SU-DHL-6 (cell line): Measurements from ENCODE around the gene CAPRIN2.

Experiments used
- H2AFZ ChIP-seq: fragments of 200-600 bp; sonication (generic); 2 replicates; pipeline ENCODE4 v1.6.1; 2014; ENCODE audit warnings: low read depth, mild to moderate bottlenecking, moderate library complexity, mixed read lengths, antibody characterized with exemption, low read length; ENCODE audit not compliant: severe bottlenecking
- H3F3A ChIP-seq: fragments of 200-600 bp; shearing (Covaris generic); 2 replicates; pipeline ENCODE4 v1.6.0; 2016; ENCODE audit warnings: antibody characterized with exemption, mild to moderate bottlenecking; ENCODE audit not compliant: insufficient read depth
- H3K27ac ChIP-seq: fragments of 200-600 bp; sonication (generic); 2 replicates; pipeline ENCODE4 v1.5.1; 2016; ENCODE audit warnings: low read depth, mild to moderate bottlenecking, low read length, moderate library complexity, mixed read lengths
- H3K27me3 ChIP-seq: fragments of 200-600 bp; sonication (generic), shearing (Covaris generic); 2 replicates; pipeline ENCODE4 v1.6.0; 2014; ENCODE audit warnings: mild to moderate bottlenecking, low read length
- H3K36me3 ChIP-seq: fragments of 200-600 bp; sonication (generic); 2 replicates; pipeline ENCODE4 v1.6.1; 2014; ENCODE audit warnings: mild to moderate bottlenecking, low read length, mixed read lengths
- H3K4me2 ChIP-seq: fragments of 300-600, 200-600 bp; shearing (Covaris generic), sonication (generic); 2 replicates; pipeline ENCODE4 v1.6.0; 2014; ENCODE audit warnings: low read length, low read depth, mild to moderate bottlenecking; ENCODE audit not compliant: poor library complexity, severe bottlenecking
- H3K4me3 ChIP-seq: fragments of 200-600 bp; sonication (generic); 2 replicates; pipeline ENCODE4 v1.5.1; 2014; ENCODE audit warnings: antibody characterized with exemption, low read length, mild to moderate bottlenecking, mixed read lengths; ENCODE audit not compliant: insufficient read depth, poor library complexity, severe bottlenecking
- H3K79me2 ChIP-seq: fragments of 200-600 bp; sonication (generic); 2 replicates; pipeline ENCODE4 v1.6.1; 2014; ENCODE audit warnings: mild to moderate bottlenecking, low read length, moderate library complexity; ENCODE audit not compliant: insufficient read depth
- H3K9ac ChIP-seq: fragments of 200-600 bp; sonication (generic); 2 replicates; pipeline ENCODE4 v1.7.0; 2014; ENCODE audit warnings: mild to moderate bottlenecking, low read length
- H3K9me2 ChIP-seq: fragments of 200-600 bp; sonication (generic); replicated peaks from 2 replicates; pipeline ENCODE4 v1.6.1; 2014; ENCODE audit warnings: low read length; ENCODE audit not compliant: insufficient read depth
- H3K9me3 ChIP-seq: fragments of 200-600 bp; sonication (generic); 2 replicates; pipeline ENCODE4 v1.6.1; 2014; ENCODE audit warnings: low read length, mixed read lengths; ENCODE audit not compliant: insufficient read depth
- H4K20me1 ChIP-seq: fragments of 200-600 bp; sonication (generic); 2 replicates; pipeline ENCODE4 v1.6.1; 2014; ENCODE audit warnings: low read depth, mild to moderate bottlenecking, antibody characterized with exemption, low read length, moderate library complexity, mixed read lengths
- CTCF ChIP-seq: fragments of 200-600 bp; sonication (generic); IDR thresholded peaks from one replicate; pipeline ENCODE4 v1.5.1; 2017; ENCODE audit warnings: antibody characterized with exemption, mild to moderate bottlenecking, low read length, moderate library complexity; ENCODE audit not compliant: insufficient read depth, poor library complexity, severe bottlenecking
- EZH2phosphoT487 ChIP-seq: fragments of 200-600 bp; sonication (generic), shearing (Covaris generic); conservative IDR thresholded peaks from 2 replicates; pipeline ENCODE4 v1.6.1; 2018; ENCODE audit warnings: mild to moderate bottlenecking, antibody characterized with exemption, low read length, moderate library complexity, mixed read lengths

The CAPRIN2 gene

GRCh38 chr12:30796313-30796780 is 41.6 kb upstream of the CAPRIN2 start:
- Histone ChIP-seq H3K36me3 (no peaks in the 10 kb centered on the region), H3K4me2 (no peak overlapping the region), H3K9ac (no peak overlapping the region), H4K20me1 (no peaks in the 10 kb centered on the region), H3K9me3 (no peaks in the 10 kb centered on the region), H2AFZ (no peak overlapping the region), H3F3A (no peaks in the 10 kb centered on the region), H3K4me3 (no peak overlapping the region), H3K79me2 (no peaks in the 10 kb centered on the region), H3K27ac (no peak overlapping the region), H3K27me3 (no peaks in the 10 kb centered on the region), H3K9me2 (no peaks in the 10 kb centered on the region)
- no peak for TF ChIP-seq EZH2phosphoT487

- no peak overlapping the region for H3K27ac ChIP-seq
Observed at GRCh38 chr12:30795410-30796312, 40.9 kb upstream of the CAPRIN2 start.

GRCh38 chr12:30794591-30795409 is 40.0 kb upstream of the CAPRIN2 start:
- Histone ChIP-seq H3K27me3 (no peaks in the 10 kb centered on the region), H3K4me2 (no peak overlapping the region), H2AFZ (no peak overlapping the region), H3K79me2 (no peaks in the 10 kb centered on the region), H3K9ac (no peak overlapping the region), H3K27ac (no peak overlapping the region), H3K9me3 (no peaks in the 10 kb centered on the region), H3K9me2 (no peaks in the 10 kb centered on the region), H3K36me3 (no peaks in the 10 kb centered on the region), H3F3A (no peaks in the 10 kb centered on the region), H3K4me3 (no peak overlapping the region), H4K20me1 (no peaks in the 10 kb centered on the region)
- TF ChIP-seq CTCF, result no peak
- TF ChIP-seq EZH2phosphoT487, result no peak

More at GRCh38 chr12:30795410-30796312, 40.9 kb upstream of the CAPRIN2 start:
- Histone ChIP-seq H3K9me3 (no peaks in the 10 kb centered on the region), H4K20me1 (no peaks in the 10 kb centered on the region), H3K4me2 (no peak overlapping the region), H2AFZ (no peak overlapping the region), H3K79me2 (no peaks in the 10 kb centered on the region), H3K9me2 (no peaks in the 10 kb centered on the region), H3K4me3 (no peak overlapping the region), H3K36me3 (no peaks in the 10 kb centered on the region), H3K27me3 (no peaks in the 10 kb centered on the region), H3F3A (no peaks in the 10 kb centered on the region), H3K9ac (no peak overlapping the region)
- TF ChIP-seq CTCF, result no peak
- TF ChIP-seq EZH2phosphoT487, result no peak
